ENCODE data around the gene EML4.

GRCh38 chr2:42186945-42187632, 17.9 kb downstream of the EML4 start:
- TF ChIP-seq CTCF (IDR thresholded peaks at IDR 0.05; ENCODE audit: insufficient read depth, low read depth, low read length) (no peak), EZH2 (IDR thresholded peaks at IDR 0.05; ENCODE audit: insufficient read depth, low read length) (no peak)

Data from astrocyte (in vitro differentiated cells and primary cell).